HG03378 (cell line): Measurements from ENCODE around the gene POC5.

Source experiments
- ATAC-seq: cut with Tn5 transposase; IDR thresholded peaks from one replicate; pipeline ENCODE4 v1.9.1; 2021; ENCODE audit warnings: mild to moderate bottlenecking, moderate library complexity; ENCODE audit not compliant: unreplicated experiment

POC5 gene

GRCh38 chr5:75660678-75661465, 56.4 kb downstream of the POC5 start:
- ATAC-seq: no peak

GRCh38 chr5:75659791-75660450, 57.3 kb downstream of the POC5 start:
- no peak for ATAC-seq

GRCh38 chr5:75656311-75657003, 60.8 kb downstream of the POC5 start:
- no peak for ATAC-seq

GRCh38 chr5:75654693-75655295, 62.4 kb downstream of the POC5 start:
- ATAC-seq: no peak

GRCh38 chr5:75653521-75653920, 63.7 kb downstream of the POC5 start:
- no peak for ATAC-seq

GRCh38 chr5:75651575-75652238, 65.5 kb downstream of the POC5 start:
- ATAC-seq: no peak

GRCh38 chr5:75648712-75649111, 68.5 kb downstream of the POC5 start:
- ATAC-seq: no peak

- no peak for ATAC-seq
Observed at GRCh38 chr5:75640826-75641225, 76.4 kb downstream of the POC5 start.

GRCh38 chr5:75640395-75640794, 76.8 kb downstream of the POC5 start:
- ATAC-seq: no peak

GRCh38 chr5:75639535-75640311, 77.5 kb downstream of the POC5 start:
- ATAC-seq: no peak

- ATAC-seq: no peak
Observed at GRCh38 chr5:75637949-75638348, 79.3 kb downstream of the POC5 start.

- no peak for ATAC-seq
Observed at GRCh38 chr5:75632321-75632720, 84.9 kb downstream of the POC5 start.

- no peak for ATAC-seq
Observed at GRCh38 chr5:75630875-75631274, 86.4 kb downstream of the POC5 start.

- no peak for ATAC-seq
Observed at GRCh38 chr5:75627801-75628200, 89.4 kb downstream of the POC5 start.

GRCh38 chr5:75626959-75627358, 90.3 kb downstream of the POC5 start:
- no peak for ATAC-seq
